CD4-positive, CD25-positive, alpha-beta regulatory T cell (primary cell): ENCODE results near the gene KLHL7. TPM values are rescaled to one million over a fixed set of nuclear protein-coding genes. Genes with fewer than 3 reads are reported as not detected.

Experiments used
- ATAC-seq, 2 donors: fragments of 150-1000 bp; cut with Tn5 transposase; one replicate each; pipeline ENCODE4 v1.10.0; 2021; ENCODE audit warnings: low read depth in 2 of 2, moderate number of reproducible peaks in 2 of 2, moderate library complexity in 1 of 2
- DNase-seq, 3 donors: peaks; one replicate each; pipeline versions ENCODE4 v3.0.0 to v3.0.0-alpha.2; 2012 to 2022; ENCODE audit warnings: mixed read lengths in 1 of 3
- H3K27ac ChIP-seq: one replicate; pipeline ENCODE4 v1.7.0; 2013; ENCODE audit warnings: mild to moderate bottlenecking, low read length; ENCODE audit not compliant: insufficient read depth, poor library complexity, severe bottlenecking
- H3K27me3 ChIP-seq: one replicate; pipeline ENCODE4 v1.7.0; 2013; ENCODE audit warnings: low read length; ENCODE audit not compliant: control insufficient read depth, insufficient read depth
- H3K36me3 ChIP-seq: one replicate; pipeline ENCODE4 v1.7.0; 2013; ENCODE audit warnings: mild to moderate bottlenecking, low read length, moderate library complexity; ENCODE audit not compliant: control insufficient read depth, insufficient read depth
- H3K4me1 ChIP-seq: 2 replicates; pipeline ENCODE4 v1.7.0; 2013; ENCODE audit warnings: mild to moderate bottlenecking, low read length; ENCODE audit not compliant: insufficient read depth, control insufficient read depth, poor library complexity, severe bottlenecking
- H3K4me3 ChIP-seq: one replicate; pipeline ENCODE4 v1.7.0; 2013; ENCODE audit warnings: low read depth, mild to moderate bottlenecking, low read length, moderate library complexity
- H3K9me3 ChIP-seq, 2 experiments: 1 replicate in 1 of 2; 2 replicates in 1 of 2; pipeline ENCODE4 v1.7.0; 2013; ENCODE audit warnings: low read length in 2 of 2, mild to moderate bottlenecking in 1 of 2, moderate library complexity in 1 of 2; ENCODE audit not compliant: control insufficient read depth in 2 of 2
- H3K27ac Mint-ChIP-seq, 3 donors: one replicate each; pipeline ENCODE4 v1.8.0; 2020 to 2022; ENCODE audit warnings: mild to moderate bottlenecking in 3 of 3, mixed read lengths in 3 of 3, moderate library complexity in 2 of 3
- H3K27me3 Mint-ChIP-seq: one replicate; pipeline ENCODE4 v1.8.0; 2022; ENCODE audit warnings: mild to moderate bottlenecking, mixed read lengths
- H3K36me3 Mint-ChIP-seq: one replicate; pipeline ENCODE4 v1.8.0; 2020; ENCODE audit warnings: mixed read lengths
- H3K4me1 Mint-ChIP-seq, 4 donors: one replicate each; pipeline ENCODE4 v1.8.0; 2020 to 2022; ENCODE audit warnings: mixed read lengths in 4 of 4, mild to moderate bottlenecking in 1 of 4
- H3K4me3 Mint-ChIP-seq, 4 donors: one replicate each; pipeline ENCODE4 v1.8.0; 2020 to 2022; ENCODE audit warnings: mild to moderate bottlenecking in 4 of 4, mixed read lengths in 4 of 4, moderate library complexity in 3 of 4
- H3K9me3 Mint-ChIP-seq, 7 donors: one replicate each; pipeline ENCODE4 v1.8.0; 2020 to 2022; ENCODE audit warnings: mixed read lengths in 7 of 7, mild to moderate bottlenecking in 3 of 7, moderate library complexity in 2 of 7
- polyA plus RNA-seq, 4 donors: library from polyadenylated mRNA; unstranded; fragments of 300-500 nt; fragmentation: Illumina TruSeq; gene quantifications; one replicate each; pipeline ENCODE4 v1.2.3, GENCODE V29; 2021
- total RNA-seq: library from RNA; stranded (reverse); gene quantifications from one replicate; pipeline ENCODE4 v1.2.3, GENCODE V29; 2022

KLHL7 gene
- total and polyA plus RNA-seq, 5 donors from 2014 or later, result 19.7 to 32.4 (median 25.9) TPM

DNA sequence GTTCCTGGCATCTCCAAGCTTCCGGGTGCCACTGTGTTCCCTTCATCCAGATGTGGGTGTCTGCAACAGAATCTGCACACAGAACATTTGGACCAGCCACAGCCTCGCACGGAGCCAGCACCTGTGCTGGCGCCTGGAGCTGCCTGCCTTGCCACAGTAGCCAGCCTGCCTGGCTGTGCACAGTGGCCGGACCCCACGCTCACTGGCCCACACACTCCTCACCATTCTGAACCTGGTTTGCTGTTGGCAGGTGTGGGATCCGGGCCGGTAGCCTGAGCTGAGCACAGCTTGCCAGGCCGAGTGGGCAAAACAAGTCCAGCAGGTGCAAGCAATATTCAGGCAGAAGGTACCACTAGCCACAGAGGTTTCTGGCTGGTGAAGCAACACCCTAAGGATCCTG lies 7.6 kb upstream of the KLHL7 start:
- Mint-ChIP-seq H3K27me3 (peaks cover 4% of the 10 kb centered on the region), H3K36me3 (no peaks in the 10 kb centered on the region), H3K9me3 (no peaks in the 10 kb centered on the region), H3K27ac (no peak overlapping the region), H3K4me3 (no peak overlapping the region), H3K4me1 (no peaks in the 10 kb centered on the region)
- Histone ChIP-seq H3K36me3 (no peaks in the 10 kb centered on the region), H3K4me3 (no peak overlapping the region), H3K27me3 (no peaks in the 10 kb centered on the region), H3K9me3 (peaks cover 0 to 2% of the 10 kb centered on the region in 2 experiments), H3K27ac (no peak overlapping the region), H3K4me1 (no peaks in the 10 kb centered on the region)
- no peak for DNase-seq
- no peak for ATAC-seq

- H3K36me3 Mint-ChIP-seq, result no peaks in the 10 kb centered on the region
- H3K27me3 Mint-ChIP-seq, result peaks cover 4% of the 10 kb centered on the region
- H3K27ac ChIP-seq, result no peak overlapping the region
- H3K9me3 ChIP-seq, result peaks cover 0 to 2% of the 10 kb centered on the region in 2 experiments
- H3K4me3 Mint-ChIP-seq, result no peak overlapping the region
- H3K4me1 ChIP-seq, result no peaks in the 10 kb centered on the region
- no peaks in the 10 kb centered on the region for H3K27me3 ChIP-seq
- no peak for DNase-seq
- no peaks in the 10 kb centered on the region for H3K4me1 Mint-ChIP-seq
- no peak for ATAC-seq
- no peaks in the 10 kb centered on the region for H3K9me3 Mint-ChIP-seq
- H3K27ac Mint-ChIP-seq, result no peak overlapping the region
- no peak overlapping the region for H3K4me3 ChIP-seq
- no peaks in the 10 kb centered on the region for H3K36me3 ChIP-seq
These were observed 7.1 kb upstream of the KLHL7 start for GRCh38 chr7:23098460-23098859.

DNA sequence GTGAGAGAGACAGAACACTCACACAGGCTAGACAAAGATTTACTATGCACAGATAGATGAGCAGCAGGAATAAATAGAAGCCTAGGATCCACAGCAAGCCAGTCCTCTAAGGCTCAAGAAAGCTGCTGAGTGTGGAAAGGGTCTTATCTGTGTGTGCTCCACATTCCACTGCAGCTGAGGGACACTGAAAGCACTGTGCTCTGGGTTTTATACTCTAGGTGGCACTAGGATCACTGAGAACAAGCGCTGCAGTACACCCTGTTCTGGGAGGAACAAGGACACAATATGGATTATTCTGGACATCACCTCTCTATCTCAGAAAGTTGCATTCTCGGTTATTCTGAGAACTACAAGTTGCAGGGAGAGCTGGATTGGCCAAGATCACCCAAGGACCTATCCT lies 4.9 kb upstream of the KLHL7 start:
- Mint-ChIP-seq H3K4me1 (peaks cover 0 to 12% (median 6%) of the 10 kb centered on the region in 4 donors), H3K4me3 (no peak overlapping the region), H3K36me3 (no peaks in the 10 kb centered on the region), H3K27me3 (peaks cover 4% of the 10 kb centered on the region), H3K27ac (no peak overlapping the region), H3K9me3 (no peaks in the 10 kb centered on the region)
- Histone ChIP-seq H3K4me1 (peaks cover 5% of the 10 kb centered on the region), H3K27ac (no peak overlapping the region), H3K9me3 (peaks cover 0 to under 1% of the 10 kb centered on the region in 2 experiments), H3K4me3 (no peak overlapping the region), H3K36me3 (no peaks in the 10 kb centered on the region), H3K27me3 (no peaks in the 10 kb centered on the region)
- ATAC-seq, result no peak
- no peak for DNase-seq

- no peak for DNase-seq
These were observed 420 bp upstream of the KLHL7 start for GRCh38 chr7:23105086-23105643.

DNA sequence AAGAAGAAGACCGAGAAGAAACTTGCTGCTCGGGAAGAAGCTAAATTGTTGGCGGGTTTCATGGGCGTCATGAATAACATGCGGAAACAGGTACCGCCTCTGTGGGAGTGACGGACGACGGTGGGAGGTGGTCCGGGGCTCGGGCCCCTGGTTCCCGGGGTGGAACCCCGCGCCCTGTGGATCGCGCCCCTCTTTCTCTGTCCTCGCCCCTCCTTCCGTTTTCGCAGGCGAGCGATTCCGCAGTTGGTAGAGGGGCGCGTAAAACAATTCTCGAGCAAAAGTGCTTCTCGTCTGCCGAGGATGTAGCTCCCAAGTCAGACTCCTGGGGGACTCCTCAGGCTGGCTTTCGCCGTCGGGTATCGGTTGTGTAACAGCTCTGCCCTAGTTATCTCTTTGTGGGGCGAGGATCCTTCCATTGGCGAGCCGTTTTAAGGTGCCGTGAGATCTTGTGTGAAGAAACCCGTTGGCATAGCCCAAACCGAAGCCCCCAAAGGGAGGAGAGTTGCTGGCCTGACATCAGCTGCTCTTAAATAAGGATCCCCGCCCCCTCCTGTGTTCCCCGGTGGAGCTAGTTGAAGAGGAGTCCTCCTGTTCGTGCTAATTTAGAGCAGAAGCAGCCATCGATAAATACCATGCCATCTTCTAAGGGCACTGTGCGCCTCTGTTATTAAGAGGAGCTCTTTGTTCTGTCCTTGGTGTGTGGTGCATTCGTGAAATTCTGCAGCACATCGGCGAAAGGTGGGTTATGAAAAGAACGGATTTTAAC lies 655 bp downstream of the KLHL7 start:
- H3K4me3 Mint-ChIP-seq, result peak overlapping the region; percentile 93 to 99 (median 98)
- no peaks in the 10 kb centered on the region for H3K9me3 Mint-ChIP-seq
- peak overlapping the region; percentile 95 to 98 (median 98) for H3K27ac Mint-ChIP-seq
- H3K27me3 Mint-ChIP-seq, result no peaks in the 10 kb centered on the region
- ATAC-seq (peak; percentile 26 to 27), DNase-seq (peak in 2 of 3 donors; percentile 47 to 62)
- H3K36me3 Mint-ChIP-seq, result peaks cover 17% of the 10 kb centered on the region
- no peaks in the 10 kb centered on the region for H3K27me3 ChIP-seq
- H3K9me3 ChIP-seq, result no peaks in the 10 kb centered on the region
- peaks cover 22 to 57% (median 45%) of the 10 kb centered on the region in 4 donors for H3K4me1 Mint-ChIP-seq
- H3K36me3 ChIP-seq, result no peaks in the 10 kb centered on the region
- peaks cover 20% of the 10 kb centered on the region for H3K4me1 ChIP-seq
- H3K27ac ChIP-seq, result peak overlapping the region; percentile 93
- peak overlapping the region; percentile 86 for H3K4me3 ChIP-seq

More at GRCh38 chr7:23105086-23105643, 420 bp upstream of the KLHL7 start:
- peak overlapping the region; percentile 93 for H3K4me3 ChIP-seq
- peak overlapping the region; percentile 93 for H3K27ac ChIP-seq
- Mint-ChIP-seq H3K36me3 (peaks cover 14% of the 10 kb centered on the region), H3K4me3 (peak overlapping the region; percentile 93 to 99 (median 98)), H3K27ac (peak overlapping the region; percentile 95 to 98 (median 98)), H3K27me3 (no peaks in the 10 kb centered on the region), H3K4me1 (peaks cover 17 to 51% (median 40%) of the 10 kb centered on the region in 4 donors), H3K9me3 (no peaks in the 10 kb centered on the region)
- H3K36me3 ChIP-seq, result no peaks in the 10 kb centered on the region
- no peaks in the 10 kb centered on the region for H3K27me3 ChIP-seq
- no peaks in the 10 kb centered on the region for H3K9me3 ChIP-seq
- H3K4me1 ChIP-seq, result peaks cover 20% of the 10 kb centered on the region
- peak; percentile 13 to 26 for ATAC-seq

- peak overlapping the region; percentile 93 to 99 (median 98) for H3K4me3 Mint-ChIP-seq
- ATAC-seq (no peak), DNase-seq (no peak)
- H3K27me3 Mint-ChIP-seq, result no peaks in the 10 kb centered on the region
- H3K9me3 Mint-ChIP-seq, result no peaks in the 10 kb centered on the region
- peak overlapping the region; percentile 86 for H3K4me3 ChIP-seq
- H3K27ac Mint-ChIP-seq, result peak overlapping the region in 2 of 3 donors; percentile 95 to 98
- H3K36me3 Mint-ChIP-seq, result peaks cover 17% of the 10 kb centered on the region
- H3K36me3 ChIP-seq, result peaks cover 1% of the 10 kb centered on the region
- no peaks in the 10 kb centered on the region for H3K9me3 ChIP-seq
- H3K27me3 ChIP-seq, result no peaks in the 10 kb centered on the region
- H3K4me1 Mint-ChIP-seq, result peaks cover 24 to 59% (median 47%) of the 10 kb centered on the region in 4 donors
- peaks cover 20% of the 10 kb centered on the region for H3K4me1 ChIP-seq
- no peak overlapping the region for H3K27ac ChIP-seq
These were observed 1.5 kb downstream of the KLHL7 start for GRCh38 chr7:23106823-23107663.

DNA sequence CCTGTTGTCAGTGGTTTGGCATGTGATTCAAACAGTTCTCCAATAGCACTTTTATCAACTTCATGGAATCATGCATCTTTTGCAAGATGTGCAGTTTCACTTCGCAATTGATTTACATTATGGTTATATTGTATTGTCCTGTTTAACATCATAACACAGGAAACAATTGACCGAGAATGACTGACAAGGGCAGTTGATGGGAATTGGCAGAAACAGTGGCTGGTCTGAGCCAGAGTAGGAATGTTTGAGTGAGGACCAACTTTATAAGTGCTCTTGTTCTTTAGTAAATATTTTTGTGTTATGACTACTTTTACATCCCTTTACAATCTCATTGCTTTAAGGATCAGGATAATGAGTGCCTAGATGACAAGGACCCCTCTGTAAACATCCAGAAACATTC lies 2.2 kb downstream of the KLHL7 start:
- Histone ChIP-seq H3K27ac (no peak overlapping the region), H3K4me3 (peak overlapping the region; percentile 86), H3K27me3 (no peaks in the 10 kb centered on the region), H3K4me1 (peaks cover 20% of the 10 kb centered on the region), H3K36me3 (peaks cover 2% of the 10 kb centered on the region), H3K9me3 (no peaks in the 10 kb centered on the region)
- Mint-ChIP-seq H3K4me1 (peaks cover 32 to 65% (median 51%) of the 10 kb centered on the region in 4 donors), H3K36me3 (peaks cover 17% of the 10 kb centered on the region), H3K9me3 (no peaks in the 10 kb centered on the region), H3K27me3 (no peaks in the 10 kb centered on the region), H3K27ac (no peak overlapping the region), H3K4me3 (peak overlapping the region in 3 of 4 donors; percentile 29 to 98 (median 93))
- ATAC-seq, result no peak
- no peak for DNase-seq
